Erythroblast (primary cell): ENCODE measurements around the gene ARMH3.

Source experiments
- GATA1 ChIP-seq: IDR thresholded peaks from 2 replicates; pipeline ENCODE4 v1.6.1; 2011; ENCODE audit warnings: low read depth, mild to moderate bottlenecking, control low read depth, low read length, moderate library complexity
- POLR2A ChIP-seq: IDR thresholded peaks from 2 replicates; pipeline ENCODE4 v1.6.1; 2011; ENCODE audit warnings: mild to moderate bottlenecking, low read length

- TF ChIP-seq POLR2A (no peak), GATA1 (no peak)
These were observed 81.6 kb downstream of the ARMH3 start for GRCh38 chr10:101974091-101974971.
